GM20000 (cell line): ENCODE data around the gene RPL23.

Experiments used
- DNase-seq: peaks from one replicate; pipeline ENCODE4 v3.0.0; 2012; ENCODE audit warnings: low spot score
- CTCF ChIP-seq: IDR thresholded peaks from 2 replicates; pipeline ENCODE4 v1.5.1; 2012; ENCODE audit warnings: mild to moderate bottlenecking, control low read depth; ENCODE audit errors: extremely low read depth, missing control alignments

The RPL23 gene

GRCh38 chr17:38897176-38897575, 43.7 kb upstream of the RPL23 start:
- TF ChIP-seq CTCF, result no peak
- no peak for DNase-seq

DNA sequence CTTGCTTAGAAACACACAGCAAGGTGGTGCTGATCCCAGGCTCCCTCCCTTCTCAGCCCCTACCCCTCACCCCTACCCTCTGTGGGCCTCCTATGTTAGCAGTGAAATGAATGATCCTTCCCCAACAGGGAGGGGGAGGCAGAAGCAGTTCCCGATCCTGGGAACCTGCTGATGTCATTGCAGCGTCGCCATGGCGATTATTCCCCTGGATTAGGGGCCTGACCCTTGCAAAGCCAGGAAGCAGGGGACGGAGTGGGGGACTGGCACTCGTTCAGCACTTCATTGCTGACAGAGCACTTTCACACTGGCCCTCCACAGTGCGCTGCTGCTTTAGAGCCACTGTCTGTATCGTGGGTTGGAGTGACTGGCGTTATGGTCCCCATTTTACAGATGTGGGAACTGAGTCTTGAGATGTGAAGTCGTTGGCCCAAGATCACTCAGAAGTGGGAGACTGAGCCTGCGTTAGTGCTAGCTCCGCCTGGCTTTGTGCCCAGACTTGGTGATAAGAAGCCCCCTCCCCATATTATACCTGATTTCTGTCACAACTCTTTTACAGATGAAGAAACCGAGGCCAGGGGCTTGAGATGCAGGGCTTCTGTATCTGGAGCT, 42.9 kb upstream of the RPL23 start:
- TF ChIP-seq CTCF, result no peak
- no peak for DNase-seq

DNA sequence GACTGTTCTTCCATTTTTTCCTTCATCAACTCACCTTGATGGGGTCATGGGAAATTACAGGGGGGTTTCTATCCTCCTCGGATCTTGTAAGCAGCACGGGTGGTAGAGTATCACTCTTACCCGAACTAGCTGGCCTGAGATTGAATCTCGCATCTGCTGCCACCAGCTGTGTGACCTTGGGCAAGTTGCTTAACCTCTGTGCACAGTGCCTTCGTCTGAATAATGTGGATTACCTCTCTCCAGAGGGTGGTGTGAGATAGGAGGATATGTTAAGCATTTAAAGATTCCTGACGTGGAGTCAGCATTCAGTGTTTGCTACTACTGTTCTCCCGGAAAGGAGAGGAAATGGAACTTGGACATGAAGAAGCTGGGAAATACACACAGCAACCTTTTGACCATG, 40.8 kb upstream of the RPL23 start:
- no peak for TF ChIP-seq CTCF
- DNase-seq, result no peak

- TF ChIP-seq CTCF, result no peak
- no peak for DNase-seq
Measured at GRCh38 chr17:38893607-38894006, 40.1 kb upstream of the RPL23 start.

- DNase-seq, result no peak
- no peak for TF ChIP-seq CTCF
Measured at GRCh38 chr17:38893113-38893512, 39.6 kb upstream of the RPL23 start.

DNA sequence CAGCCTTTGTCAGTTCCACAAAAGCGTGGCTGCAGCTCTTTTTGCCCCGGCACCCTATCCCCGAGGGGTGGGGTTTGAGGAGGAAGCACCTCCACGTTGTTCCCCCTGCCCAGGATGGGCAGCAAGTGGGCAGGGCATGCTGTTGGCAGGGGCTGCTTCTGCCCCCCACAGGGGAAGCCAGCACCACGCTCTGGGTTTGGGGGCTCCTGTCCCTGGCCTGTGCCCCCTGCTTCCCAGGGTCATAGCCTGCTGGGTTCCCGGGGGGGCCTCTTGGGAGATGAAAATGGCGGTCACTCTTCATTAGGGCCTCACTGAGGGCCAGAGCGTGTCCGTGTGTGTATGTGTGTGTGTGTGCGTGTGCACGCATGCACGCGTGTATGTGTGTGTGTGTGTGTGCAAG, 39.1 kb upstream of the RPL23 start:
- no peak for TF ChIP-seq CTCF
- DNase-seq, result no peak

DNA sequence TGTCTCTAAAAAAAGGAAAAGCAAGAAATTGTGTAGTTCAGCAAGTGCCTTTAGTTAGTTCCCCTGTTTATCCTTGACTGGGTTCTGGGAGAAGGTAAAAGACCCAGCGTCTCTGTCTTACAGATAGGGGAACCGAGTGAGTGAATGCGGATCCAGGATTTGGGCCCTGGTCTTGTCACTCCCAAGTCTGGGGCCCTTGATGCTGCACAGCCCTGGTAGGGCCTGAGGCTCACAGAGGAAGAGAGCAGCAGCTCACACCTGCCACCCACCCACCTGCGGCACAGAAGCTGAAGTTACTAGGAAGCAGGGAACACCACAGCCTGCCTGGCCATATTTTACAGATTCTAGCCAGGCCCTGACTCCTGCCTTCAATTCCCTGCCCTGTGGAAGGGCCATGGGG, 38.6 kb upstream of the RPL23 start:
- DNase-seq, result no peak
- no peak for TF ChIP-seq CTCF
